H9 (cell line): ENCODE results near the gene CFAP100. TPM values are rescaled to one million over a fixed set of nuclear protein-coding genes. Genes with fewer than 3 reads are reported as not detected.

ENCODE experiments used
- DNase-seq: peaks from one replicate; pipeline ENCODE4 v3.0.0-alpha.2; 2017
- H2AFZ ChIP-seq: one replicate; pipeline ENCODE4 v1.6.1; 2013; ENCODE audit warnings: mild to moderate bottlenecking, low read length, control low read depth, moderate library complexity
- H2AK5ac ChIP-seq: 2 replicates; pipeline ENCODE4 v1.6.1; 2013; ENCODE audit warnings: low read length, control low read depth, mixed read lengths; ENCODE audit not compliant: insufficient read length
- H2BK120ac ChIP-seq: one replicate; pipeline ENCODE4 v1.6.1; 2013; ENCODE audit warnings: low read depth, mild to moderate bottlenecking, low read length, control low read depth, inconsistent platforms; ENCODE audit not compliant: poor library complexity, severe bottlenecking
- H2BK12ac ChIP-seq: 2 replicates; pipeline ENCODE4 v1.6.1; 2013; ENCODE audit warnings: low read length, control low read depth, mixed read lengths, low read depth; ENCODE audit not compliant: insufficient read length
- H2BK15ac ChIP-seq: 2 replicates; pipeline ENCODE4 v1.6.1; 2013; ENCODE audit warnings: low read depth, low read length, control low read depth
- H2BK20ac ChIP-seq: one replicate; pipeline ENCODE4 v1.6.1; 2013; ENCODE audit warnings: low read depth, mild to moderate bottlenecking, low read length, control low read depth, inconsistent platforms; ENCODE audit not compliant: poor library complexity, severe bottlenecking
- H2BK5ac ChIP-seq: 2 replicates; pipeline ENCODE4 v1.6.1; 2013; ENCODE audit warnings: low read length, control low read depth, mixed read lengths; ENCODE audit not compliant: insufficient read length
- H3K14ac ChIP-seq: 2 replicates; pipeline ENCODE4 v1.6.1; 2013; ENCODE audit warnings: low read length, control low read depth; ENCODE audit not compliant: insufficient read depth
- H3K18ac ChIP-seq: 2 replicates; pipeline ENCODE4 v1.6.1; 2013; ENCODE audit warnings: low read depth, mild to moderate bottlenecking, mixed read lengths, low read length, control low read depth; ENCODE audit not compliant: insufficient read length
- H3K23ac ChIP-seq: 2 replicates; pipeline ENCODE4 v1.6.1; 2013; ENCODE audit warnings: low read length, control low read depth, mixed read lengths, low read depth; ENCODE audit not compliant: insufficient read length
- H3K23me2 ChIP-seq: 2 replicates; pipeline ENCODE4 v1.6.1; 2013; ENCODE audit warnings: low read depth, mild to moderate bottlenecking, mixed read lengths, low read length, control low read depth; ENCODE audit not compliant: insufficient read length, poor library complexity, severe bottlenecking
- H3K27ac ChIP-seq: 2 replicates; pipeline ENCODE4 v1.5.1; 2013; ENCODE audit warnings: low read length, control low read depth, mixed read lengths, low read depth; ENCODE audit not compliant: insufficient read length
- H3K27me3 ChIP-seq: 2 replicates; pipeline ENCODE4 v1.6.1; 2013; ENCODE audit warnings: low read length, control low read depth, inconsistent platforms; ENCODE audit not compliant: insufficient read depth
- H3K4ac ChIP-seq: 2 replicates; pipeline ENCODE4 v1.6.1; 2013; ENCODE audit warnings: low read depth, mild to moderate bottlenecking, control low read depth, inconsistent platforms, low read length, moderate library complexity
- H3K4me1 ChIP-seq: 2 replicates; pipeline ENCODE4 v1.6.1; 2013; ENCODE audit warnings: low read length, control low read depth, inconsistent platforms; ENCODE audit not compliant: insufficient read depth
- H3K4me2 ChIP-seq: 2 replicates; pipeline ENCODE4 v1.6.1; 2013; ENCODE audit warnings: low read length, control low read depth, mixed read lengths; ENCODE audit not compliant: insufficient read length, insufficient read depth
- H3K56ac ChIP-seq: 2 replicates; pipeline ENCODE4 v1.6.1; 2013; ENCODE audit warnings: low read depth, mild to moderate bottlenecking, mixed read lengths, low read length, control low read depth; ENCODE audit not compliant: insufficient read length
- H3K79me1 ChIP-seq: 2 replicates; pipeline ENCODE4 v1.6.1; 2013; ENCODE audit warnings: low read depth, mild to moderate bottlenecking, moderate library complexity, low read length, control low read depth, inconsistent platforms; ENCODE audit not compliant: insufficient read depth, poor library complexity, severe bottlenecking
- H3K79me2 ChIP-seq: 2 replicates; pipeline ENCODE4 v1.6.1; 2013; ENCODE audit warnings: low read length, control low read depth, inconsistent platforms; ENCODE audit not compliant: insufficient read depth
- H3K9ac ChIP-seq: 2 replicates; pipeline ENCODE4 v1.6.1; 2013; ENCODE audit warnings: low read length, control low read depth, mixed read lengths; ENCODE audit not compliant: insufficient read length; ENCODE audit errors: extremely low read depth
- H3K9me3 ChIP-seq: one replicate; pipeline ENCODE4 v1.6.1; 2013; ENCODE audit warnings: low read depth, low read length, inconsistent platforms; ENCODE audit not compliant: control insufficient read depth
- H3T11ph ChIP-seq: one replicate; pipeline ENCODE4 v1.6.1; 2013; ENCODE audit warnings: mild to moderate bottlenecking, low read length, control low read depth, inconsistent platforms
- H4K20me1 ChIP-seq: one replicate; pipeline ENCODE4 v1.6.1; 2013; ENCODE audit not compliant: control insufficient read depth, insufficient read length, insufficient read depth
- H4K5ac ChIP-seq: 2 replicates; pipeline ENCODE4 v1.6.1; 2013; ENCODE audit warnings: low read depth, mild to moderate bottlenecking, mixed read lengths, low read length, control low read depth; ENCODE audit not compliant: insufficient read length
- H4K8ac ChIP-seq: replicated peaks from 2 replicates; pipeline ENCODE4 v1.6.1; 2013; ENCODE audit warnings: low read length, control low read depth, mixed read lengths, low read depth; ENCODE audit not compliant: insufficient read length
- H4K91ac ChIP-seq: 2 replicates; pipeline ENCODE4 v1.6.1; 2013; ENCODE audit warnings: low read depth, mild to moderate bottlenecking, moderate library complexity, mixed read lengths, low read length, control low read depth; ENCODE audit not compliant: insufficient read length
- H3K27ac Mint-ChIP-seq, 3 experiments: 2 replicates in 2 of 3; 3 replicates in 1 of 3; pipeline ENCODE4 v1.8.0; 2020 to 2021; ENCODE audit warnings: mixed read lengths in 3 of 3, mild to moderate bottlenecking in 1 of 3, moderate library complexity in 1 of 3
- H3K27me3 Mint-ChIP-seq: 2 replicates; pipeline ENCODE4 v1.8.0; 2021; ENCODE audit warnings: low read depth, mild to moderate bottlenecking, moderate library complexity, mixed read lengths
- H3K36me3 Mint-ChIP-seq, 3 experiments: 2 replicates in 2 of 3; 3 replicates in 1 of 3; pipeline ENCODE4 v1.8.0; 2020 to 2021; ENCODE audit warnings: low read depth in 3 of 3, mixed read lengths in 3 of 3; ENCODE audit not compliant: insufficient read depth in 1 of 3
- H3K4me1 Mint-ChIP-seq, 2 experiments: 2 replicates each; pipeline ENCODE4 v1.8.0; 2020; ENCODE audit warnings: mixed read lengths in 2 of 2
- H3K4me3 Mint-ChIP-seq, 2 experiments: 2 replicates in 1 of 2; 3 replicates in 1 of 2; pipeline ENCODE4 v1.8.0; 2020 to 2021; ENCODE audit warnings: mild to moderate bottlenecking in 2 of 2, mixed read lengths in 2 of 2, moderate library complexity in 1 of 2
- H3K9me3 Mint-ChIP-seq, 2 experiments: 2 replicates in 1 of 2; 3 replicates in 1 of 2; pipeline ENCODE4 v1.8.0; 2020; ENCODE audit warnings: mild to moderate bottlenecking in 2 of 2, mixed read lengths in 2 of 2, moderate library complexity in 1 of 2
- WGBS: extraction: QIAGEN DNeasy Blood & Tissue Kit; methylation state at CpG from one replicate; pipeline ENCODE4 v1.1.7; 2013; ENCODE audit warnings: missing lambda C conversion rate, low lambda C conversion rate, mixed read lengths; ENCODE audit not compliant: insufficient read length; ENCODE audit errors: extremely low coverage; 5-methylcytosine and 5-hydroxymethylcytosine counted together
- total RNA-seq: library from RNA; stranded (reverse); gene quantifications from 2 replicates; pipeline ENCODE4 v1.2.1, GENCODE V29; 2021
- TF ChIP-seq, protein P1 (sequence below): fragments of 200-600 bp; sonication (generic); conservative IDR thresholded peaks from 3 replicates; pipeline ENCODE4 v1.8.0; 2021; ENCODE audit warnings: antibody characterized with exemption, mild to moderate bottlenecking

Gene CFAP100
- total RNA-seq, 1 experiment from 2014 or later: 0.44 TPM

DNA sequence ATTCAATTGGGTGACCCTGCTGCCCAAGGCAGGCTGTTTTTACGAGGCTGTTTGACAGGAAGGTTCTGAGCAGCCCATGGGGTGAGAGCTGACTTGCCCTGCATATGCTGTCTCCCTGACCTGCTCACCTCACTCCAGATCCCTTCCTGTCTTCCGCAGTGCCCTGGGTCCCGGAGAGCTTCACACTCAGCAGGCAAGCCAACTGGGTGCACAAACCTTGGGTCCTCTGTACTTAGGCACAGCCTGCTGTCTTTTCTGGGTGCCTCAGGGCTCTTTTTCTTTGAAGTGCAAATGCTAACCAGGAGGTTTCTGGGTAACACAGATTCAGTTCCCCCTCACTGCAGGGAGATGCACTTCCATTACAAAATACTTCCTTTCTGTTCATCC is 48.1 kb downstream of the CFAP100 start:
- Histone ChIP-seq H3K4me2 (no peak overlapping the region), H2BK12ac (no peak overlapping the region), H2AFZ (no peak overlapping the region), H3K27me3 (no peaks in the 10 kb centered on the region), H3K27ac (no peak overlapping the region), H4K20me1 (no peaks in the 10 kb centered on the region), H2BK5ac (no peak overlapping the region), H4K8ac (no peak overlapping the region), H3K4me1 (no peaks in the 10 kb centered on the region), H4K5ac (no peak overlapping the region), H3K14ac (no peak overlapping the region), H3K9me3 (no peaks in the 10 kb centered on the region), H3K18ac (no peak overlapping the region), H3K9ac (no peak overlapping the region), H3T11ph (no peak overlapping the region), H3K23ac (no peak overlapping the region), H3K23me2 (no peaks in the 10 kb centered on the region), H2AK5ac (no peak overlapping the region), H3K79me2 (no peaks in the 10 kb centered on the region), H2BK120ac (no peak overlapping the region), H4K91ac (no peak overlapping the region), H2BK20ac (no peak overlapping the region), H3K56ac (no peak overlapping the region), H3K4ac (no peak overlapping the region), H2BK15ac (no peak overlapping the region), H3K79me1 (no peaks in the 10 kb centered on the region)
- no CpG with 5 or more reads among the region's 3 CpGs for WGBS
- peak; percentile 22 for DNase-seq
- H3K9me3 Mint-ChIP-seq: no peaks in the 10 kb centered on the region
- H3K36me3 Mint-ChIP-seq: peaks cover 0 to 19% (median 10%) of the 10 kb centered on the region in 3 experiments; a peak in 3 of 7 replicates
- no peak overlapping the region for H3K4me3 Mint-ChIP-seq
- TF ChIP-seq, protein P1, sequence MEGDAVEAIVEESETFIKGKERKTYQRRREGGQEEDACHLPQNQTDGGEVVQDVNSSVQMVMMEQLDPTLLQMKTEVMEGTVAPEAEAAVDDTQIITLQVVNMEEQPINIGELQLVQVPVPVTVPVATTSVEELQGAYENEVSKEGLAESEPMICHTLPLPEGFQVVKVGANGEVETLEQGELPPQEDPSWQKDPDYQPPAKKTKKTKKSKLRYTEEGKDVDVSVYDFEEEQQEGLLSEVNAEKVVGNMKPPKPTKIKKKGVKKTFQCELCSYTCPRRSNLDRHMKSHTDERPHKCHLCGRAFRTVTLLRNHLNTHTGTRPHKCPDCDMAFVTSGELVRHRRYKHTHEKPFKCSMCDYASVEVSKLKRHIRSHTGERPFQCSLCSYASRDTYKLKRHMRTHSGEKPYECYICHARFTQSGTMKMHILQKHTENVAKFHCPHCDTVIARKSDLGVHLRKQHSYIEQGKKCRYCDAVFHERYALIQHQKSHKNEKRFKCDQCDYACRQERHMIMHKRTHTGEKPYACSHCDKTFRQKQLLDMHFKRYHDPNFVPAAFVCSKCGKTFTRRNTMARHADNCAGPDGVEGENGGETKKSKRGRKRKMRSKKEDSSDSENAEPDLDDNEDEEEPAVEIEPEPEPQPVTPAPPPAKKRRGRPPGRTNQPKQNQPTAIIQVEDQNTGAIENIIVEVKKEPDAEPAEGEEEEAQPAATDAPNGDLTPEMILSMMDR: no peak
- H3K27me3 Mint-ChIP-seq: peaks cover 2% of the 10 kb centered on the region; the same call in 1 of the 2 replicates
- H3K27ac Mint-ChIP-seq: peak overlapping the region in 2 of 3 experiments; percentile 12 to 55; a peak in 3 of 7 replicates
- H3K4me1 Mint-ChIP-seq: peaks cover 30 to 44% of the 10 kb centered on the region in 2 experiments
